Endothelial cell (in vitro differentiated cells): ENCODE measurements around the gene SEMA4D. TPM values are rescaled to one million over a fixed set of nuclear protein-coding genes. Genes with fewer than 3 reads are reported as not detected.

Experiments used
- DNase-seq: peaks from one replicate; pipeline ENCODE4 v3.0.0; 2021; ENCODE audit warnings: low spot score
- H3K27ac Mint-ChIP-seq: one replicate; pipeline ENCODE4 v1.8.0; 2021; ENCODE audit warnings: mixed read lengths, inconsistent platforms; ENCODE audit not compliant: unreplicated experiment
- H3K27me3 Mint-ChIP-seq: one replicate; pipeline ENCODE4 v1.8.0; 2021; ENCODE audit warnings: mild to moderate bottlenecking, moderate library complexity, mixed read lengths, inconsistent platforms; ENCODE audit not compliant: unreplicated experiment
- H3K36me3 Mint-ChIP-seq: one replicate; pipeline ENCODE4 v1.8.0; 2021; ENCODE audit warnings: mild to moderate bottlenecking, low read depth, mixed read lengths, inconsistent platforms; ENCODE audit not compliant: unreplicated experiment
- H3K4me1 Mint-ChIP-seq: one replicate; pipeline ENCODE4 v1.8.0; 2021; ENCODE audit warnings: mild to moderate bottlenecking, mixed read lengths, inconsistent platforms; ENCODE audit not compliant: unreplicated experiment
- H3K4me3 Mint-ChIP-seq: one replicate; pipeline ENCODE4 v1.8.0; 2021; ENCODE audit warnings: mild to moderate bottlenecking, mixed read lengths, inconsistent platforms; ENCODE audit not compliant: unreplicated experiment
- H3K9me3 Mint-ChIP-seq: one replicate; pipeline ENCODE4 v1.8.0; 2021; ENCODE audit warnings: mixed read lengths, inconsistent platforms; ENCODE audit not compliant: unreplicated experiment
- CTCF ChIP-seq: fragments of 200-600 bp; sonication (generic); IDR thresholded peaks from one replicate; pipeline ENCODE4 v1.5.0; 2021; ENCODE audit warnings: antibody characterized with exemption; ENCODE audit not compliant: unreplicated experiment
- total RNA-seq: library from RNA; stranded (reverse); fragmentation: NEBNext Ultra II Directional; extraction: Animal tissue kit (Norgen Biotek cat#: 25700); gene quantifications from one replicate; pipeline ENCODE4 v1.2.1, GENCODE V29; 2021; ENCODE audit not compliant: unreplicated experiment

The SEMA4D gene
- total RNA-seq, 1 donor from 2014 or later, result 14.8 TPM

GRCh38 chr9:89442501-89442978 lies 55.4 kb downstream of the SEMA4D start:
- Mint-ChIP-seq H3K27ac (no peak overlapping the region), H3K9me3 (no peaks in the 10 kb centered on the region), H3K4me3 (no peak overlapping the region), H3K36me3 (no peaks in the 10 kb centered on the region), H3K4me1 (no peaks in the 10 kb centered on the region), H3K27me3 (peaks cover 1% of the 10 kb centered on the region)
- no peak for DNase-seq
- no peak for TF ChIP-seq CTCF

DNA sequence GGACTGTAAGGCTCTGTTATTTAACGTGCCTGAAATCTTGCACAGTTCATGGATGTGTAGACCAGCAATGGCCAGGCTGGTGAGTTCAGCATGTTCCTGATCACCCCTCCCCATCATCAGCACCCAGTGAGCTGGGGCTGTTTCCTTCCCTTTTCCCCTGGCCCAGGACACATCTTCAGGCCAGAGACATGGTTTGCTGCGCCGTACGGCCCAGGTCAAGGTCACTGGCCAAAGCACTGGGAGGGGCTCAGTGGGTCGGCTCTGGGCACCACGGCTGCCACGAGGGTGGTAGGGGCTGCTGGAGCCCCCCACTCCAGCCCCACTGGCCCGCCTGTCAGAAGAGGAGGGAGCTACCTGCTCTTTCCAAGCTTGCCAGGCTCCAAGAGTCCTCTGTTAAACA lies 55.9 kb downstream of the SEMA4D start:
- no peak for TF ChIP-seq CTCF
- Mint-ChIP-seq H3K4me1 (no peaks in the 10 kb centered on the region), H3K36me3 (no peaks in the 10 kb centered on the region), H3K4me3 (no peak overlapping the region), H3K9me3 (no peaks in the 10 kb centered on the region), H3K27me3 (peaks cover 1% of the 10 kb centered on the region), H3K27ac (no peak overlapping the region)
- DNase-seq, result no peak

DNA sequence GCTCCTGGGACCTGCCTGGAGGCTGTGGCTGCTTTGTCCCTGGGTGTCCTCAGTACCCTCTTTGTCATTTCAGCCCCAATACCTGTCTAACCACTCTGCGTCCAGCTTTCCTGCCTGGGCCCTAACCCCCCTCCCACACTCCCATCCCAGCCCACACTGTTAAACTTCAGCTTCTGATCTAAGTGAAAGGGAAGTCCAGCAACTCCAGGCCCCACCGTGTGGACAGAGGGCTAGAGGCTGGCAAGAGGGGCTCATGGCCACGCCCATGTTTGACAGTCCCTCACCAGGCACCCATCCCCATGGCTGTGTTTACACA lies 56.3 kb downstream of the SEMA4D start:
- no peaks in the 10 kb centered on the region for H3K9me3 Mint-ChIP-seq
- peaks cover 1% of the 10 kb centered on the region for H3K27me3 Mint-ChIP-seq
- no peaks in the 10 kb centered on the region for H3K36me3 Mint-ChIP-seq
- peaks cover 3% of the 10 kb centered on the region for H3K4me1 Mint-ChIP-seq
- no peak overlapping the region for H3K27ac Mint-ChIP-seq
- no peak for DNase-seq
- no peak for TF ChIP-seq CTCF
- no peak overlapping the region for H3K4me3 Mint-ChIP-seq

GRCh38 chr9:89440951-89441654 lies 56.8 kb downstream of the SEMA4D start:
- no peaks in the 10 kb centered on the region for H3K9me3 Mint-ChIP-seq
- no peaks in the 10 kb centered on the region for H3K36me3 Mint-ChIP-seq
- peaks cover 5% of the 10 kb centered on the region for H3K4me1 Mint-ChIP-seq
- H3K27ac Mint-ChIP-seq, result no peak overlapping the region
- H3K4me3 Mint-ChIP-seq, result no peak overlapping the region
- no peak for DNase-seq
- H3K27me3 Mint-ChIP-seq, result peaks cover 1% of the 10 kb centered on the region
- TF ChIP-seq CTCF, result no peak

- no peak for TF ChIP-seq CTCF
- Mint-ChIP-seq H3K27ac (no peak overlapping the region), H3K36me3 (no peaks in the 10 kb centered on the region), H3K27me3 (peaks cover 1% of the 10 kb centered on the region), H3K4me1 (peaks cover 8% of the 10 kb centered on the region), H3K4me3 (no peak overlapping the region), H3K9me3 (no peaks in the 10 kb centered on the region)
- DNase-seq, result no peak
Observed at GRCh38 chr9:89440548-89440947, 57.4 kb downstream of the SEMA4D start.
